ENCODE measurements around the gene GMPS. TPM values are rescaled to one million over a fixed set of nuclear protein-coding genes. Genes with fewer than 3 reads are reported as not detected.

Gene GMPS
- polyA plus RNA-seq, 3 donors, result 14.3 to 43.4 (median 27.4) TPM

- no peak for TF ChIP-seq CTCF (IDR thresholded peaks at IDR 0.05)
- H3K36me3 ChIP-seq (replicated peaks in 1 of 2; ENCODE audit: control insufficient read depth in 1 of 2, insufficient read depth in 2 of 2, low read length in 2 of 2), result peaks cover 50 to 77% of the 10 kb centered on the region in 2 donors
- no peak overlapping the region for H3K4me3 Mint-ChIP-seq
- intact Hi-C loops (cut with micrococcal nuclease), result no loop called here
- no CpG with 5 or more reads among the region's 2 CpGs for WGBS (ENCODE audit: insufficient coverage)
- H3K9ac ChIP-seq (ENCODE audit: insufficient read depth, low read length, poor library complexity, severe bottlenecking), result no peak overlapping the region
- no peaks in the 10 kb centered on the region for H3K27me3 ChIP-seq (ENCODE audit: control insufficient read depth in 2 of 2, insufficient read depth in 2 of 2, low read length in 2 of 2)
- no peaks in the 10 kb centered on the region for H3K27me3 Mint-ChIP-seq (ENCODE audit: low read depth in 3 of 3)
- peaks cover 64 to 73% of the 10 kb centered on the region in 2 donors for H3K36me3 Mint-ChIP-seq
- no peak for DNase-seq
- peak overlapping the region in 1 of 7 donors; percentile 54 for H3K27ac Mint-ChIP-seq
- no peaks in the 10 kb centered on the region for H3K79me2 ChIP-seq (ENCODE audit: insufficient read depth, low read length)
- no peak overlapping the region for H3K4me3 ChIP-seq (replicated peaks in 1 of 3; ENCODE audit: low read depth in 2 of 3, low read length in 3 of 3)
- no peak overlapping the region for H3K4me2 ChIP-seq (replicated peaks; ENCODE audit: extremely low read depth, low read length, poor library complexity, severe bottlenecking)
- no peaks in the 10 kb centered on the region for H3K9me3 Mint-ChIP-seq
- H3K4me1 ChIP-seq (ENCODE audit: control insufficient read depth in 1 of 2, insufficient read depth in 2 of 2, low read length in 2 of 2), result no peaks in the 10 kb centered on the region
- no peak overlapping the region for H3K27ac ChIP-seq (ENCODE audit: low read depth in 1 of 2, low read length in 2 of 2)
- no peaks in the 10 kb centered on the region for H3K4me1 Mint-ChIP-seq
- no peaks in the 10 kb centered on the region for H4K20me1 ChIP-seq (ENCODE audit: insufficient read depth, low read length)
- no peak overlapping the region for H2AFZ ChIP-seq (ENCODE audit: insufficient read depth, low read depth, low read length, poor library complexity, severe bottlenecking)
- no peaks in the 10 kb centered on the region for H3K9me3 ChIP-seq (replicated peaks in 1 of 2; ENCODE audit: control insufficient read depth in 1 of 2, insufficient read depth in 1 of 2, low read length in 2 of 2)
Observed at GRCh38 chr3:155934230-155934629, 63.8 kb downstream of the GMPS start.

GRCh38 chr3:155938409-155938808, 68.0 kb downstream of the GMPS start:
- Mint-ChIP-seq H3K27ac (no peak overlapping the region), H3K9me3 (no peaks in the 10 kb centered on the region), H3K36me3 (peaks cover 55 to 61% of the 10 kb centered on the region in 2 donors), H3K4me1 (no peaks in the 10 kb centered on the region), H3K27me3 (ENCODE audit: low read depth in 3 of 3) (no peaks in the 10 kb centered on the region), H3K4me3 (no peak overlapping the region)
- intact Hi-C loops (cut with micrococcal nuclease), result no loop called here
- Histone ChIP-seq H3K9ac (ENCODE audit: insufficient read depth, low read length, poor library complexity, severe bottlenecking) (no peak overlapping the region), H3K27me3 (ENCODE audit: control insufficient read depth in 2 of 2, insufficient read depth in 2 of 2, low read length in 2 of 2) (no peaks in the 10 kb centered on the region), H3K4me3 (replicated peaks in 1 of 3; ENCODE audit: low read depth in 2 of 3, low read length in 3 of 3) (no peak overlapping the region), H3K27ac (ENCODE audit: low read depth in 1 of 2, low read length in 2 of 2) (no peak overlapping the region), H3K4me2 (replicated peaks; ENCODE audit: extremely low read depth, low read length, poor library complexity, severe bottlenecking) (no peak overlapping the region), H2AFZ (ENCODE audit: insufficient read depth, low read depth, low read length, poor library complexity, severe bottlenecking) (no peak overlapping the region), H4K20me1 (ENCODE audit: insufficient read depth, low read length) (no peaks in the 10 kb centered on the region), H3K79me2 (ENCODE audit: insufficient read depth, low read length) (no peaks in the 10 kb centered on the region), H3K4me1 (ENCODE audit: control insufficient read depth in 1 of 2, insufficient read depth in 2 of 2, low read length in 2 of 2) (no peaks in the 10 kb centered on the region), H3K36me3 (replicated peaks in 1 of 2; ENCODE audit: control insufficient read depth in 1 of 2, insufficient read depth in 2 of 2, low read length in 2 of 2) (peaks cover 47 to 73% of the 10 kb centered on the region in 2 donors), H3K9me3 (replicated peaks in 1 of 2; ENCODE audit: control insufficient read depth in 1 of 2, insufficient read depth in 1 of 2, low read length in 2 of 2) (no peaks in the 10 kb centered on the region)
- no CpG with 5 or more reads among the region's 2 CpGs for WGBS (ENCODE audit: insufficient coverage)
- DNase-seq, result no peak
- TF ChIP-seq CTCF (IDR thresholded peaks at IDR 0.05), result no peak

All from CD14-positive monocyte (primary cell).